NCI-H1105 treated with DMSO at 0.1 percent for 48 hours (cell line): ENCODE measurements around the gene SEMA4D.

Source experiments
- DNase-seq: peaks from one replicate; lab custom pipeline; 2025; lab: John Stamatoyannopoulos, UW

Gene SEMA4D

GRCh38 chr9:89412951-89413350 is 85.0 kb downstream of the SEMA4D start:
- no peak for DNase-seq

GRCh38 chr9:89412541-89412940 is 85.4 kb downstream of the SEMA4D start:
- DNase-seq = no peak

- DNase-seq = no peak
These were observed 86.2 kb downstream of the SEMA4D start for GRCh38 chr9:89411759-89412158.

GRCh38 chr9:89410641-89411350 is 87.1 kb downstream of the SEMA4D start:
- DNase-seq = no peak

- DNase-seq = no peak
These were observed 87.9 kb downstream of the SEMA4D start for GRCh38 chr9:89410022-89410421.

- DNase-seq = no peak
These were observed 88.4 kb downstream of the SEMA4D start for GRCh38 chr9:89409466-89409865.

- DNase-seq = no peak
These were observed 89.2 kb downstream of the SEMA4D start for GRCh38 chr9:89408628-89409101.

GRCh38 chr9:89407070-89407469 is 90.8 kb downstream of the SEMA4D start:
- DNase-seq = no peak

GRCh38 chr9:89405826-89406225 is 92.1 kb downstream of the SEMA4D start:
- no peak for DNase-seq

- DNase-seq = no peak
These were observed 93.8 kb downstream of the SEMA4D start for GRCh38 chr9:89404074-89404473.

- no peak for DNase-seq
These were observed 95.1 kb downstream of the SEMA4D start for GRCh38 chr9:89402695-89403427.

- DNase-seq = no peak
These were observed 97.4 kb downstream of the SEMA4D start for GRCh38 chr9:89400403-89401116.

GRCh38 chr9:89398621-89399020 is 99.3 kb downstream of the SEMA4D start:
- no peak for DNase-seq

GRCh38 chr9:89397471-89397870 is 100.4 kb downstream of the SEMA4D start:
- DNase-seq = no peak

GRCh38 chr9:89395931-89396710 is 101.8 kb downstream of the SEMA4D start:
- no peak for DNase-seq

GRCh38 chr9:89394412-89394811 is 103.5 kb downstream of the SEMA4D start:
- DNase-seq = no peak

- no peak for DNase-seq
These were observed 106.3 kb downstream of the SEMA4D start for GRCh38 chr9:89391585-89391984.

GRCh38 chr9:89390578-89391116 is 107.3 kb downstream of the SEMA4D start:
- DNase-seq = no peak

- no peak for DNase-seq
These were observed 107.8 kb downstream of the SEMA4D start for GRCh38 chr9:89390068-89390555.

- DNase-seq = no peak
These were observed 109.1 kb downstream of the SEMA4D start for GRCh38 chr9:89388868-89389177.

GRCh38 chr9:89388084-89388867 is 109.6 kb downstream of the SEMA4D start:
- no peak for DNase-seq
